Activated CD4-positive, alpha-beta T cell treated with anti-CD3 and anti-CD28 coated beads, Interleukin-2, amount 10 ng/mL, durations not matched to agents 7 days and 5 days (primary cell): ENCODE measurements around the gene SIX4. TPM values are rescaled to one million over a fixed set of nuclear protein-coding genes. Genes with fewer than 3 reads are reported as not detected.
A peak's percentile ranks its signal among the peaks of the same experiment; 100 is the strongest.

Source experiments
- CTCF ChIA-PET: fragments of 350-600 bp; sonication (Branson Sonifier 250); formaldehyde crosslinking; loops from one replicate; lab custom pipeline; 2021; ENCODE audit warnings: antibody characterized with exemption; lab: Charles Lee
- POLR2A ChIA-PET: fragments of 350-600 bp; sonication (Branson Sonifier 250); formaldehyde crosslinking; loops from one replicate; lab custom pipeline; 2021; ENCODE audit warnings: antibody characterized with exemption; lab: Charles Lee
- DNase-seq: peaks from one replicate; pipeline ENCODE4 v3.0.0-alpha.2; 2020
- H3K27ac Mint-ChIP-seq: one replicate; pipeline ENCODE4 v1.8.0; 2021; ENCODE audit warnings: mild to moderate bottlenecking, moderate library complexity, mixed read lengths
- H3K27me3 Mint-ChIP-seq: one replicate; pipeline ENCODE4 v1.8.0; 2021; ENCODE audit warnings: mixed read lengths
- H3K36me3 Mint-ChIP-seq: one replicate; pipeline ENCODE4 v1.8.0; 2021; ENCODE audit warnings: low read depth, mixed read lengths
- H3K4me1 Mint-ChIP-seq: one replicate; pipeline ENCODE4 v1.8.0; 2021; ENCODE audit warnings: mixed read lengths
- H3K4me3 Mint-ChIP-seq: one replicate; pipeline ENCODE4 v1.8.0; 2021; ENCODE audit warnings: mild to moderate bottlenecking, moderate library complexity, mixed read lengths
- H3K9me3 Mint-ChIP-seq: one replicate; pipeline ENCODE4 v1.8.0; 2021; ENCODE audit warnings: mixed read lengths
- total RNA-seq, 2 experiments: library from RNA; stranded (reverse); gene quantifications; one replicate each; pipeline ENCODE4 v1.2.3, GENCODE V29; 2021

The SIX4 gene
- under 1 TPM; 0.02 to 0.08 TPM for total RNA-seq

DNA sequence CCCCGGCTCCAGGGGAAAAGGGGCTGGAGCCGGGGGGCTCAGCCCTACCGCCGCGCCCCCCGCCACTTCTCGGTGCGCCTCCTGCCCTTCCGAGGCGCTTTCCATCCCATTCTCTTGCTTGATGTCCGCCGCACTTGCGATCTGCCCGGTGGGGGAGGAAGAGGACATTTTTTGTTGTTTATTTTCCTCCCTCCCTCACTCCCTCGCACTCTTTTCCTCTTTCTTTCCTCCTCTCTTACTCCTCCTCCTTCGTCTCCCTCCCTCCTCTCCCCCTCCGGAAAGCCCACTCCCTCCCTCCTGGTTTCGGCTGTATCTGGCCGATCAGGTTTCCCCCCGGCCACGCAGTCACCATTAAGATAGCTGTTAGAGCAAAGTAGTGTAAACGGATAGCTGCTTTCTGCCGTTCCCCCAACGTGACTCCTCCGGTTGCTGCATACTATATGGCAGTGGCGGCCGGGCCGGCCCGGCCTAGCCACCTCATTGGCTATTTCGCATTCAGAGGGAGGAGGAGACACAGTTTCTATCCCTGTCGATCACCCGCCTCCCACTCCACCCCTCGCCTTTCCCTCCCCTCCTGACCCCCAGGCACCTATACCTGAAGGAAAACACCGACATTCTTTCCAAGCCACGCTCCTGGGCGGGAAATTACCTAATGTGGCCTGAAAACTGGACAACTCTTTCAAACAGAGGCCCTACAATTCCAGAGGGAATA, at the start of gene SIX4:
Gene SIX4 (minus strand): TSS at position 445 of the 712 bp plus-strand sequence. CDS start 277 bp downstream, at position 168.
- H3K9me3 Mint-ChIP-seq = no peaks in the 10 kb centered on the region
- no peak for DNase-seq
- peak within 1 kb of the TSS; percentile 77 for H3K4me3 Mint-ChIP-seq
- peak within 1 kb of the TSS; percentile 66 for H3K27ac Mint-ChIP-seq
- peaks cover 29% of the 10 kb centered on the region for H3K4me1 Mint-ChIP-seq
- H3K36me3 Mint-ChIP-seq = no peaks in the 10 kb centered on the region
- peaks cover 80% of the 10 kb centered on the region for H3K27me3 Mint-ChIP-seq
- ChIA-PET CTCF (interaction anchor here (1.0 to 1.6 kb wide), 2 partner anchors 12 to 171 kb away, joined by 3 read pairs; no protein-coding TSS in a partner anchor), POLR2A (no interaction called here)

DNA sequence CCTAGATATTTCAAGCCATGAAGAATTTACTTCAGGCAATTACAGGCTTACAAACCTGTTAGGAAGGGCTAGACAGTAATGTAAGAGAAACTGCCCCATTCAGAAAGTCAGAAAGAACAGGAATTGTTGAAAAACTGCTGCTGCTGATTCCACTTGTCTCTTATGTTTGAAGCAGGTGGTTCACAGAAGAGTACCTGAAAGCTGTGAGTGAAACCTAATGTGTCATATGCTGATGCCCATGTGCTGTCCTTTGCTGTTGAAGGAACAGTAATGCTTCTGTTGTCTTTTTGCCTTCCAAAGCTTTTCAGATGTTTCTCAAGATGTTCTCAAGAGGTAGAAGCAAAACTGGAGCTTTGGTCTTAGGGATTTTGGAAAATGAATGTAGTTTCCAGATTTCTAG, 49.4 kb upstream of the SIX4 start:
- DNase-seq = no peak
- ChIA-PET CTCF (interaction anchor here (2.0 kb wide), 1 partner anchor 10 kb away, joined by 5 read pairs; no protein-coding TSS in a partner anchor), POLR2A (no interaction called here)
- no peak overlapping the region for H3K4me3 Mint-ChIP-seq
- H3K27me3 Mint-ChIP-seq = no peaks in the 10 kb centered on the region
- peaks cover 2% of the 10 kb centered on the region for H3K36me3 Mint-ChIP-seq
- no peaks in the 10 kb centered on the region for H3K9me3 Mint-ChIP-seq
- no peak overlapping the region for H3K27ac Mint-ChIP-seq
- peaks cover 4% of the 10 kb centered on the region for H3K4me1 Mint-ChIP-seq

DNA sequence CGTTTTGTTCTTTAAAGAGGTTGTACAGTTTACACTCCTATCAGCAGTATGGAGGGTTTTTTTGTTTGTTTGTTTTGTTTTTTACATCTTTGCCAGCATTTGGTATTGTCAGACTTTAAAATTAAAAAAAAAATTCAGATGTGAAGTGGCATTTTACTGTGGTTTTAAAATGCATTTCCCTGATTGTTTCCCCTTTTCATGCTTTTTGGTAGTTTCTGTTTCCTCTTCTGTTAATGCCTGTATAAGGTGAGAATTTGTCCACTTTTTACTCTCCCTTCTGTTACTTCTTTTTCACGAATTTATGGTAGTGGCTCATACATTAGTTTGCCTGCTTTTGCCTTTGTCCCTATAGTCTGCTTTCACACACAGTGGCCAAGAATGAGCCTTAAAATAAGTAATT, 47.0 kb upstream of the SIX4 start:
- DNase-seq = no peak
- CTCF ChIA-PET = no interaction called here
- Mint-ChIP-seq H3K4me1 (peaks cover 4% of the 10 kb centered on the region), H3K27me3 (no peaks in the 10 kb centered on the region), H3K9me3 (no peaks in the 10 kb centered on the region), H3K36me3 (peaks cover 2% of the 10 kb centered on the region), H3K4me3 (no peak overlapping the region), H3K27ac (no peak overlapping the region)
- POLR2A ChIA-PET = no interaction called here

DNA sequence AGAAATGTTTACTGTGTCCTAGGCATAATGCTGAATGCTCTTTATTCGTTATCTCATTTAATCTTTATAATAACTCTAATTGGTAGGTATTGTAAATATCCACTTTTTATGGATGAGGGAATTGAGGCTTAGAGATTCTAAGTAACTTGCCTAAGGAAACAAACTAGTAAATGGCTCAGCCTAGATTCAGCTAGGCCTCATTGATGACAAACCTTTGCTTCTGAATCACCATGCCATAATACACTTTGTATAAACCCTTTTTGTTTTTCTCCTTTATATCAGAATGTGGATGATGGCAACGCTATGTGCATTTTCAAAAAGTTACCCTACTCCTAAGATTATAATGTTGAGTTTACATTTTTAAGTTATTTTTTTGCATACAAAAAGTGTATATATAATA, 44.5 kb upstream of the SIX4 start:
- POLR2A ChIA-PET = no interaction called here
- no peaks in the 10 kb centered on the region for H3K27me3 Mint-ChIP-seq
- CTCF ChIA-PET = no interaction called here

DNA sequence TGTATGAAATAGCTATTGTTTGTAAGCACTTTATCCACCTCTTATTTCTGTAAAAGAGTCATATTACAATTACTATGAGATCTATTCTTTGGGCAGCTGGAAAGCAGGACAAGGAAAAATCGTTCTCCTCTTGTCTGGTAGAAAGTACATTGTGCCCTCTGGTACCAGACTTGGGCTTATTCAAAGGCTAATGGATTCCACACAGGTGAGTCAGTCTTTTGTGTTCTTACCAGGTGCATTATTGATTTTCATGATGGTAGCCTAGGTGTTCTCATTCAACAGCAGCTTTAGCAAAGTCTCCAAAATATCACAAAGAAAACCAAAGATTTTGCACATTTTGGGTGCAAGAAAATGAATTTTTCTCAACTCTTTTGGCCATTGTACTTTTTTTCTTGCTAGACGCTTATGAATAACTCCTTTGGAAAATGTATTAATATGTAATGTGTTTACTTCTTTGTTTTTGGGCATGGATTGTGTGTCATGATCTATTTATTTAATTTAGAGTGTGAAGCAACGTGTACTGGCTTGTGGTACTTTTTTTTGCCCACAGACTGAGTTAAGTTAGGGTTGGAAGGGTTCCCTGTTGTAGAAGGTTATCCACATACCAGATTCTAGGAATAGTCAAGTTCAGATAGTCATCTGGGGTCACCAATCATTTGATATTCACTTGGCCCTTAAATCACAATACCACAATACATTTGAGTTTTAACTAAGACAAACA, 36.7 kb upstream of the SIX4 start:
- CTCF ChIA-PET = no interaction called here
- no peak overlapping the region for H3K27ac Mint-ChIP-seq
- H3K27me3 Mint-ChIP-seq = peaks cover 10% of the 10 kb centered on the region
- H3K4me3 Mint-ChIP-seq = no peak overlapping the region
- DNase-seq = no peak
- no peaks in the 10 kb centered on the region for H3K9me3 Mint-ChIP-seq
- POLR2A ChIA-PET = interaction anchor here (0.7 kb wide), 1 partner anchor 418 kb away, joined by 3 read pairs; no protein-coding TSS in a partner anchor
- H3K4me1 Mint-ChIP-seq = peaks cover 33% of the 10 kb centered on the region
- peaks cover 13% of the 10 kb centered on the region for H3K36me3 Mint-ChIP-seq

More for the DNA sequence above, 44.5 kb upstream of the SIX4 start:
- Mint-ChIP-seq H3K4me3 (no peak overlapping the region), H3K27ac (no peak overlapping the region), H3K36me3 (peaks cover 2% of the 10 kb centered on the region), H3K9me3 (no peaks in the 10 kb centered on the region), H3K4me1 (peaks cover 4% of the 10 kb centered on the region)
- DNase-seq = no peak

DNA sequence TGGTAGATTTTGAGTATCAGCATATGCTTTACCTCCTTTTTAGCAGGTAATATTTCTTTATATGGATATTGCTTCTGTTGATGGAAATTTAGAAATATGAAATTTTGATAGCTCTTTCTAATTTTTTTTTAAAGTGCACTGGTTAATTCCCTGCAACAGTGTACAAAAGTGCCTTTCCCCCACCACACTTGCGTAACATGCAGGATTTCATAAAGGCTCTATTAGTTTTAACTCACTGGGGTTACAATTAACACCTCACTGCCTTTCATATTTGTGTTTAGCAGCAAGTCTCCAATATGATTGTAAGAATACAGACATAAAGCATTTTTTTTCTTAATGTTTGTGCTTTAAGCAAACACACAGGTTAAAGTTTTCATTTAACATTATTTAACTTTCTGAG, 36.1 kb upstream of the SIX4 start:
- DNase-seq = no peak
- Mint-ChIP-seq H3K36me3 (peaks cover 14% of the 10 kb centered on the region), H3K4me3 (no peak overlapping the region), H3K27me3 (peaks cover 13% of the 10 kb centered on the region), H3K27ac (no peak overlapping the region), H3K9me3 (no peaks in the 10 kb centered on the region), H3K4me1 (peaks cover 34% of the 10 kb centered on the region)
- CTCF ChIA-PET = no interaction called here
- POLR2A ChIA-PET = no interaction called here

DNA sequence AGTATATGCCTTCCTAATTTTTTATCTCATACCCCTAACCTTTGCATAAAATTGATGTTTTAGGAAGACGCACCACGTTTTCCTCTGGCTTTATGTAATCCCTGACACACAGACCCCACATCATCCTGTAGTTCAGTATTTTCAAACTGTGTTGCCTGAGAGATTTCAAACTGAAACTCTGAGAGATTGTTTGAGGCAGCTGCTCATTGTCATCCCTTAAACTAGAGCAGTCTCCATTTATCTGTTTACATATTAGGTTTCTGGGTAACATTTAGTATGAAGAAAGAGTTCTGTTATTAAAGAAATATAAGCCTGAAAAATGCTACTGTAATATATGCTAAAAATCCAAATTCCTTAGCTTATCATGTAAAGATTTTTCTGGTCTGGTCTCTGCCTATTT, 34.7 kb upstream of the SIX4 start:
- Mint-ChIP-seq H3K4me1 (peaks cover 46% of the 10 kb centered on the region), H3K27me3 (peaks cover 13% of the 10 kb centered on the region), H3K4me3 (no peak overlapping the region), H3K27ac (no peak overlapping the region), H3K9me3 (no peaks in the 10 kb centered on the region), H3K36me3 (peaks cover 14% of the 10 kb centered on the region)
- ChIA-PET CTCF (no interaction called here), POLR2A (no interaction called here)
- DNase-seq = no peak

DNA sequence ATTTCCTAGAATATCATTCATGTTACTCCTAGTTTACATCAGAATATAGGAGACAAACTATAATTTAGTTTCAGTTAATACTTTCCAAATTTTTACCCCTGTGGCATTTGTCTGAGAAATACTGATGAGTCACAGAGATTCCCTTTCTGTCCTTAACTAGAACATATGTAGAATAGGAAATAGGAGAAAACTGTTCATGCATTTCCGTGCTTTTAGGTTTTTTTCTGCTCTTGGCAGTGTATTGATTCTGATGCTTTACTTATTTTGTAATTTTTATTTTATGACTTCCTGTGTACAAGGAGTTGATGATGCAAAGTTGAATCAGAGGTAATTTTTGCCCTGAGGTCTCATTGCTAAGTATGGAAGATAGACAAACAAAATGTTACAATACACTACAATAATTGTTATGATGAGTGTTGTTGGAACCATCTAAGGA, 33.4 kb upstream of the SIX4 start:
- Mint-ChIP-seq H3K36me3 (peaks cover 16% of the 10 kb centered on the region), H3K4me1 (peaks cover 58% of the 10 kb centered on the region), H3K9me3 (peaks cover 2% of the 10 kb centered on the region), H3K4me3 (no peak overlapping the region), H3K27ac (no peak overlapping the region), H3K27me3 (peaks cover 13% of the 10 kb centered on the region)
- CTCF ChIA-PET = no interaction called here
- POLR2A ChIA-PET = no interaction called here
- DNase-seq = no peak

DNA sequence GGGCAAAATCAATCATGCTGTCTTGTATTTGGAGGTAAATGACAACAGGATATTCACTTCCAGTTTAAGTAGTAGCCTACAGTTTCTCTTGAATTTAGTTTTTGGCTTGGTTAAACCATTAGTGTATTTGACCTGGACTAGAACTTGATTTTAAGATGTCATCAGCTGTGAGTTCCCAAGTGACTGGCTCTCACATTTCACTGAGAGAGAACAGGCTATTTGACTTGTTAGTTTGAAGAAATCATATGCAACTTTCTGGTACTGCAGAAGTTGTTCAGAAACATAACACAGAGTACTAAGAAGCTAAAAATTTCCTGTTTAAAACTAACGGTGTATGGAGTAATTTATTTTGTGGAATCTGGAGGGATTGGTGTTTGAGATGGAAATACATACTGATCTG, 32.7 kb upstream of the SIX4 start:
- Mint-ChIP-seq H3K36me3 (peaks cover 16% of the 10 kb centered on the region), H3K27me3 (peaks cover 13% of the 10 kb centered on the region), H3K9me3 (peaks cover 2% of the 10 kb centered on the region), H3K4me3 (no peak overlapping the region), H3K27ac (no peak overlapping the region), H3K4me1 (peaks cover 63% of the 10 kb centered on the region)
- CTCF ChIA-PET = no interaction called here
- no peak for DNase-seq
- POLR2A ChIA-PET = no interaction called here

DNA sequence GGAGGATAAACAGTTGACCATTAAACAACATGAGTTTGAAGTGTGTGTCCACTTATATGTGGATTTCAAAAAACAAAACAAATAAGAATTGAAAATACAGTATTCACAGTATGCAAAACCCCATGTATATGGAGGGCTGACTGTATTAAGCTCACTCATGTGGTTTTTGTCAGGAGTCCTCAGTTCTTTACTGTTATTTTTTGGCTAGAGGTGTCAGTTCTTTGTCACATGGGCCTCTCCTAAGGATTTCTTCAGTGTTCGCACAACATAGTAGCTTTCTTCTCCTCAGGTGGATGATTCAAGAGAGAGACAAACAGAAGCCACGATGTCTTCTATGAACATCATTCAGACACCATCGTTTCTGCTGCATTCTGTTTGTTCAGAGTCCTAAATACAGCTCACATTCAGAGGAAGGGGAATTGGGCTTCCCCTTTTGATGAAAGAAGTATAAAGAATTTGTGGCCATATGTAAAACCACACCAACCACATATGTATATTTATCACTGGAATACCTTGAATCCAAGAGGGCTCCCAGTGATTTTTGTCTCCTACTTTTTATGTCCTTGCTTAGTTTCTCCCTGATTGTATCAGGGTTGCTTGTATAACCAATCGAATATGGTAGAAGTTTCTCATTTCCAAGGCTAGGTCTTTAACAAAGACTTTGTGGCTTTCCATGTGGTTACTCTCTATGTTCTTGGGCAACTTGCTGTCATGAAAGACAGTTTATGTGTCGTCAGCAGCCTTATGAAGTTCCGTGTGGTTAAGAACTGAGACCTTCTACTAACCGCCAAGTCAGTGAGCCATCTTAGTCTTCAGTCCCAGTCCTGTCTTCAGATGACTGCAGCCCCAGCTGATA, 29.3 kb upstream of the SIX4 start:
- DNase-seq = peak; percentile 85
- peaks cover 13% of the 10 kb centered on the region for H3K27me3 Mint-ChIP-seq
- H3K4me3 Mint-ChIP-seq = peak overlapping the region; percentile 49
- H3K4me1 Mint-ChIP-seq = peaks cover 51% of the 10 kb centered on the region
- ChIA-PET CTCF (interaction anchor here (0.7 to 1.5 kb wide), 3 partner anchors 12 to 128 kb away, joined by 3 to 5 read pairs (median 4); no protein-coding TSS in a partner anchor), POLR2A (interaction anchor here (0.6 kb wide), 1 partner anchor 63 kb away, joined by 5 read pairs; no protein-coding TSS in a partner anchor)
- peaks cover 2% of the 10 kb centered on the region for H3K9me3 Mint-ChIP-seq
- H3K36me3 Mint-ChIP-seq = peaks cover 10% of the 10 kb centered on the region
- H3K27ac Mint-ChIP-seq = peak overlapping the region; percentile 85

DNA sequence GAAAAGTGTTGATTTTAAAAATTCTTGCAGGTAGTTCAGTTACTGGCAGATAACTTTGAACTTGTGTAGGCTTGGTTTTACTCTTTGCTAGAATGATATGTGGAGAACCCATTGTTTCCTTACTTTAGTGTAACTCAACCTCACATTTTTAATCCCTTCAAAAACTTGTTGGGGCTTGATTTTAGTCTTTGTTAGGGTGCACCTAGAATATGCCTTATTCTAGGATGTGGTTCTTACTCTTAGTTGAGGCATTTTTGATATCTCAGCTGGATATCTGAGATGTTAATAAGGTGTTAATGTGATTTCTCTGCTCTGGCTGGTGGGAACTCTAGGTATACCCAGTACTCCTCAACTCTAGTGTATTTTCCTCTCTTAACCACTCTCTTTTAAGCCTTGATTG, 20.4 kb upstream of the SIX4 start:
- Mint-ChIP-seq H3K9me3 (peaks cover 11% of the 10 kb centered on the region), H3K27ac (no peak overlapping the region), H3K4me1 (no peaks in the 10 kb centered on the region), H3K27me3 (no peaks in the 10 kb centered on the region), H3K36me3 (peaks cover 13% of the 10 kb centered on the region), H3K4me3 (no peak overlapping the region)
- POLR2A ChIA-PET = no interaction called here
- CTCF ChIA-PET = no interaction called here
- no peak for DNase-seq

DNA sequence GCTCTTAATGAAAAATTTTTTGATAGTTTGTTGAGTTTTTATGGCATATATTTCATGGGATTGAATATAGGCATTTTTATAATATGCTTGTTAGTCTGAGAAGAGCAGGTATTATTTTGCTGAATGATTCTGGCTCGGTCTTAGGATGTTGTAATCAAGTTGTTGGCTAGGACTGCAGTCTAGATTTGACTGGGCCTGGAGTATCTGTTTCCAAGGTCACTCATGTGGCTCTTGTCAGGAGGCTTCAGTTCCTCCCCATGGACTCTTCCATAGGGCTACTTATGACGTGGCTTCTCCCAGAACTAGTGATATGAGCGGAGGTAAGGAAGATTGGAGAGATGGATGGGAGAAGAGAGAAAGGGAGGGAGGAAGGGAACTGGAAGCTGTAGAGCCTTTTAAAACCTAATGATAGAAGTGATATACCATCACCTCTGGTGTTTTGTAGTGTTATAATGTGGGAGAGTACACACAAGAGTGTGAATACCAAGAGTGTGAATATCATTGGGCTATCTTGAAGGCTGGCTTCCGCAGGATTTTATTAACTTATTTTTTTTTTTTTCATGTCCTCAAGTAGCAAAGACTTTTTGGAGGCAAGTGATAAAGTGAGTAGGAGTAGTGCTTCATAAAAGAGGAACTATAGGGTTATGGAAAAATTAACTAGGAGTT, 14.8 kb upstream of the SIX4 start:
- ChIA-PET CTCF (no interaction called here), POLR2A (no interaction called here)
- Mint-ChIP-seq H3K4me3 (no peak overlapping the region), H3K9me3 (peaks cover 7% of the 10 kb centered on the region), H3K27me3 (peaks cover 5% of the 10 kb centered on the region), H3K4me1 (peaks cover 20% of the 10 kb centered on the region), H3K36me3 (peaks cover 9% of the 10 kb centered on the region), H3K27ac (no peak overlapping the region)
- no peak for DNase-seq
